Suprapubic skin (tissue), 4 donors: ENCODE results near the gene SLC48A1.

ENCODE experiments used
- CTCF ChIP-seq, 2 donors: fragments of 200-600 bp in 1 of 2; fragments of 450-650 bp in 1 of 2; sonication (generic) in 1 of 2; IDR thresholded peaks; one replicate each; pipeline ENCODE4 v1.5.1; 2016 to 2019; ENCODE audit warnings: antibody characterized with exemption in 2 of 2, mild to moderate bottlenecking in 1 of 2, moderate library complexity in 1 of 2
- POLR2A ChIP-seq, 2 donors: fragments of 450-650 bp; IDR thresholded peaks; one replicate each; pipeline ENCODE4 v1.6.1; 2017; ENCODE audit warnings: antibody characterized with exemption in 2 of 2, mild to moderate bottlenecking in 2 of 2, moderate library complexity in 2 of 2
- POLR2AphosphoS5 ChIP-seq, 3 donors: sonication (generic); formaldehyde crosslinking; IDR thresholded peaks; one replicate each; pipeline ENCODE4 v1.6.1; 2017; ENCODE audit warnings: antibody characterized with exemption in 3 of 3

GRCh38 chr12:47817272-47818006 lies 44.4 kb downstream of the SLC48A1 start:
- no peak for TF ChIP-seq POLR2AphosphoS5 (IDR thresholded peaks at IDR 0.05)
- TF ChIP-seq CTCF (IDR thresholded peaks at IDR 0.05): no peak
- TF ChIP-seq POLR2A (IDR thresholded peaks at IDR 0.05): no peak
